Loucy (cell line): Measurements from ENCODE around the gene MAN1C1.

ENCODE experiments used
- H2AFZ ChIP-seq: fragments of 200-600 bp; sonication (generic); 2 replicates; pipeline ENCODE4 v1.6.0; 2016; ENCODE audit warnings: antibody characterized with exemption, mild to moderate bottlenecking, low read length, moderate library complexity
- H3F3A ChIP-seq: fragments of 200-600 bp; 2 replicates; pipeline ENCODE4 v1.6.0; 2016; ENCODE audit warnings: antibody characterized with exemption, low read depth, mild to moderate bottlenecking
- H3K27me3 ChIP-seq: fragments of 200-600 bp; sonication (generic); 2 replicates; pipeline ENCODE4 v1.6.1; 2014; ENCODE audit warnings: low read length, mild to moderate bottlenecking; ENCODE audit not compliant: insufficient read depth, poor library complexity, severe bottlenecking
- H3K36me3 ChIP-seq: fragments of 200-600 bp; sonication (generic); 2 replicates; pipeline ENCODE4 v1.6.1; 2016; ENCODE audit warnings: low read length; ENCODE audit not compliant: insufficient read depth
- H3K4me1 ChIP-seq: fragments of 200-600 bp; sonication (generic); 2 replicates; pipeline ENCODE4 v1.5.1; 2014; ENCODE audit warnings: low read length, mild to moderate bottlenecking; ENCODE audit not compliant: insufficient read depth, poor library complexity, severe bottlenecking
- H3K4me2 ChIP-seq: fragments of 200-600 bp; sonication (generic); 2 replicates; pipeline ENCODE4 v1.6.0; 2014; ENCODE audit warnings: antibody characterized with exemption, low read length, low read depth, mild to moderate bottlenecking; ENCODE audit not compliant: poor library complexity, severe bottlenecking
- H3K4me3 ChIP-seq: fragments of 200-600 bp; sonication (generic); 2 replicates; pipeline ENCODE4 v1.5.1; 2014; ENCODE audit warnings: low read length, mild to moderate bottlenecking, mixed read lengths; ENCODE audit not compliant: poor library complexity, severe bottlenecking
- H3K79me2 ChIP-seq: fragments of 200-600 bp; sonication (generic); 2 replicates; pipeline ENCODE4 v1.6.1; 2014; ENCODE audit warnings: low read length; ENCODE audit not compliant: insufficient read depth
- H3K9ac ChIP-seq: fragments of 200-600 bp; sonication (generic); 2 replicates; pipeline ENCODE4 v1.6.0; 2014; ENCODE audit warnings: mild to moderate bottlenecking, low read depth, low read length, moderate library complexity; ENCODE audit not compliant: poor library complexity, severe bottlenecking
- H3K9me2 ChIP-seq: fragments of 200-600 bp; sonication (generic); replicated peaks from 2 replicates; pipeline ENCODE4 v1.6.1; 2016; ENCODE audit warnings: low read depth, low read length, mixed read lengths
- H3K9me3 ChIP-seq: fragments of 200-600 bp; sonication (generic); 2 replicates; pipeline ENCODE4 v1.6.1; 2014; ENCODE audit warnings: mild to moderate bottlenecking, antibody characterized with exemption, low read length, low read depth; ENCODE audit not compliant: insufficient read depth
- H4K20me1 ChIP-seq: fragments of 200-600 bp; sonication (generic); 2 replicates; pipeline ENCODE4 v1.6.0; 2014; ENCODE audit warnings: antibody characterized with exemption, low read length, mild to moderate bottlenecking; ENCODE audit not compliant: insufficient read depth, poor library complexity, severe bottlenecking
- EZH2phosphoT487 ChIP-seq: fragments of 200-600 bp; IDR thresholded peaks from 2 replicates; pipeline ENCODE4 v1.6.1; 2018; ENCODE audit warnings: antibody characterized with exemption, mild to moderate bottlenecking, moderate library complexity, borderline replicate concordance
- TF ChIP-seq, protein P1 (sequence below): fragments of 200-600 bp; sonication (generic); conservative IDR thresholded peaks from 2 replicates; pipeline ENCODE4 v1.5.1; 2014; ENCODE audit warnings: mild to moderate bottlenecking, antibody characterized with exemption, low read length

The MAN1C1 gene

DNA sequence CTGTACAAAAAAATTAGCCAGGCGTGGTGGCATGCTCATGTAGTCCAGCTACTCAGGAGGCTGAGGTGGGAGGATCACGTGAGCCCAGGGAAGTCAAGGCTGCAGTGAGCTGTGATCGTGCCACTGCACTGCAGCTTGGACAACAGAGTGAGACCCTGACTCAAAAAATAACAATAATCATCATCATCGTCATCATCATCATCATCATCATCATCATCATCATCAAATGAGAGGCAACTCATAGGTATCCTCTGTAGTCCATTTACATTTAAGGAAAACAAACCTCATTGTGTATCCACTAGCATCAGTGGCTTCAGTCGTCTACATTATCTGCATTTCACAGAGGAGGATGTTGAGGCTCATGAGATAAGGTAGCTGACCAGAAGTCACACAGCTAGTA, 114.6 kb downstream of the MAN1C1 start:
- Histone ChIP-seq H3K4me1 (peaks cover 4% of the 10 kb centered on the region), H3K4me3 (no peak overlapping the region), H3K27me3 (peaks cover 33% of the 10 kb centered on the region), H3K36me3 (no peaks in the 10 kb centered on the region), H3K79me2 (no peaks in the 10 kb centered on the region), H4K20me1 (no peaks in the 10 kb centered on the region), H3F3A (no peaks in the 10 kb centered on the region), H3K9me2 (no peaks in the 10 kb centered on the region), H3K9ac (no peak overlapping the region), H3K4me2 (no peak overlapping the region), H2AFZ (no peak overlapping the region), H3K9me3 (no peaks in the 10 kb centered on the region)
- no peak for TF ChIP-seq EZH2phosphoT487
- TF ChIP-seq, protein P1, sequence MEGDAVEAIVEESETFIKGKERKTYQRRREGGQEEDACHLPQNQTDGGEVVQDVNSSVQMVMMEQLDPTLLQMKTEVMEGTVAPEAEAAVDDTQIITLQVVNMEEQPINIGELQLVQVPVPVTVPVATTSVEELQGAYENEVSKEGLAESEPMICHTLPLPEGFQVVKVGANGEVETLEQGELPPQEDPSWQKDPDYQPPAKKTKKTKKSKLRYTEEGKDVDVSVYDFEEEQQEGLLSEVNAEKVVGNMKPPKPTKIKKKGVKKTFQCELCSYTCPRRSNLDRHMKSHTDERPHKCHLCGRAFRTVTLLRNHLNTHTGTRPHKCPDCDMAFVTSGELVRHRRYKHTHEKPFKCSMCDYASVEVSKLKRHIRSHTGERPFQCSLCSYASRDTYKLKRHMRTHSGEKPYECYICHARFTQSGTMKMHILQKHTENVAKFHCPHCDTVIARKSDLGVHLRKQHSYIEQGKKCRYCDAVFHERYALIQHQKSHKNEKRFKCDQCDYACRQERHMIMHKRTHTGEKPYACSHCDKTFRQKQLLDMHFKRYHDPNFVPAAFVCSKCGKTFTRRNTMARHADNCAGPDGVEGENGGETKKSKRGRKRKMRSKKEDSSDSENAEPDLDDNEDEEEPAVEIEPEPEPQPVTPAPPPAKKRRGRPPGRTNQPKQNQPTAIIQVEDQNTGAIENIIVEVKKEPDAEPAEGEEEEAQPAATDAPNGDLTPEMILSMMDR: no peak

DNA sequence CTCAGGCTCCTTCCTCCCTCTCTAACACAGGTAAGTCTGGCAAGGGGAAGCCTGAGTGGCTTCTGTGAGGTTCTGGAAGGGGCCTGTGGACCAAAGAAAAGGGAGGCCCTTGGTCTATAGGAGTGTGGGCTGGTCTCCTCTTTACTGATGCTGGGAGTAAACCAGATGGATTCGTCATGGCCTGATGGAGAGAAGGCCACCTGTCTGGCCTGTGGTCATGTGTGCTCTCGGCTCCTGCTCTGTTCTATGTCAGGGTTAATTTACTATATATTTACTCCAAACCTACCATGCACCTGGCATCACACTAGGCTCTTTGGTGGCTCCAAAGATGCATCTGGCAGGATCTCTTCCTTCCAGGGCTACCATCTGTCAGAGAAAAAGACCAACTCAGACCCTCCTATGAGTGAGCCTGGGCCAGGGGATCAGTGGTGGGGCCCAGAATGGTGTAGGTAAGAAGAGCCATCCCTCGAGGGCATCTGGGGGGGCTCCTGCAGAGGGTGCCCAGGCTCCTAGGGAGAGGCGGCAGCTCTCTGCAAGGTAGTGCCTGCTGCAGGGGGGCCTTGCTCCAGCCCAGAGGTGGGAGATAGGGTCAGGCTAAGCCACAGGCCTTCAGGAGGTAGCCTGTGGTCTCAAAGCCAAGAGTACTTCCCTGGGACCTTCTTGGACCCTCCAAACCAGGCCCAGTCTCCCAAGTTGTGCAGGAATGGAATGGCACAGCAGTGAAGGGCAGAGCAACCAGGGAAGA, 115.2 kb downstream of the MAN1C1 start:
- H3K9ac ChIP-seq: no peak overlapping the region
- no peaks in the 10 kb centered on the region for H3K36me3 ChIP-seq
- H4K20me1 ChIP-seq: no peaks in the 10 kb centered on the region
- peaks cover 4% of the 10 kb centered on the region for H3K4me1 ChIP-seq
- TF ChIP-seq EZH2phosphoT487: no peak
- TF ChIP-seq, protein P1: no peak
- no peaks in the 10 kb centered on the region for H3F3A ChIP-seq
- H3K27me3 ChIP-seq: peaks cover 34% of the 10 kb centered on the region
- no peak overlapping the region for H3K4me3 ChIP-seq
- no peak overlapping the region for H3K4me2 ChIP-seq
- H3K9me2 ChIP-seq: no peaks in the 10 kb centered on the region
- no peaks in the 10 kb centered on the region for H3K9me3 ChIP-seq
- H3K79me2 ChIP-seq: no peaks in the 10 kb centered on the region
- no peak overlapping the region for H2AFZ ChIP-seq

DNA sequence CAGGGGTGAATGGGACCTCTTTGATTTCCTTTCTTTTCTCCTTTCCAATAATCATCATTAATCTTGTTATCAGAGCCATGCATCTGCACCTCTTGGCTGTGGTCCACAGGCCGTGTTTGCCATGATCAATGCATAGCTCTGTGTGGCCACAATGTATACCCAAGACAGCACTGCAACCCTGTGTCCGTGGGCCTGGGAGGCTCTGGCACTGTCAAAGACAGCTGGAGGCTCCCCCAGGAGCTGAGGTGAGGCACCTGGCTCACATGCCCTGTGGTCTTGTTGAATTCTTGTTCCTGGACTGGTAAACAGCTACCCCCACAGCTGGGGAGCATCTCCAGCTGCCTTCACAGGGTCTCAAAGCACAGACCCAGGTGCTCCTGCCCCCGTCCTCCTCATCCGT, 116.2 kb downstream of the MAN1C1 start:
- peaks cover 7% of the 10 kb centered on the region for H3K4me1 ChIP-seq
- peaks cover 23% of the 10 kb centered on the region for H3K27me3 ChIP-seq

More for the DNA sequence above, 116.2 kb downstream of the MAN1C1 start:
- Histone ChIP-seq H3K9me3 (no peaks in the 10 kb centered on the region), H3K9me2 (no peaks in the 10 kb centered on the region), H3F3A (no peaks in the 10 kb centered on the region), H4K20me1 (no peaks in the 10 kb centered on the region), H2AFZ (no peak overlapping the region), H3K9ac (no peak overlapping the region), H3K79me2 (no peaks in the 10 kb centered on the region), H3K4me2 (no peak overlapping the region), H3K36me3 (no peaks in the 10 kb centered on the region), H3K4me3 (no peak overlapping the region)
- TF ChIP-seq, protein P1: no peak
- TF ChIP-seq EZH2phosphoT487: no peak
